HG03097 (cell line): Measurements from ENCODE around the gene NAT9.

ENCODE experiments used
- ATAC-seq: cut with Tn5 transposase; IDR thresholded peaks from one replicate; pipeline ENCODE4 v1.9.1; 2021; ENCODE audit not compliant: unreplicated experiment, low FRiP score

The NAT9 gene

DNA sequence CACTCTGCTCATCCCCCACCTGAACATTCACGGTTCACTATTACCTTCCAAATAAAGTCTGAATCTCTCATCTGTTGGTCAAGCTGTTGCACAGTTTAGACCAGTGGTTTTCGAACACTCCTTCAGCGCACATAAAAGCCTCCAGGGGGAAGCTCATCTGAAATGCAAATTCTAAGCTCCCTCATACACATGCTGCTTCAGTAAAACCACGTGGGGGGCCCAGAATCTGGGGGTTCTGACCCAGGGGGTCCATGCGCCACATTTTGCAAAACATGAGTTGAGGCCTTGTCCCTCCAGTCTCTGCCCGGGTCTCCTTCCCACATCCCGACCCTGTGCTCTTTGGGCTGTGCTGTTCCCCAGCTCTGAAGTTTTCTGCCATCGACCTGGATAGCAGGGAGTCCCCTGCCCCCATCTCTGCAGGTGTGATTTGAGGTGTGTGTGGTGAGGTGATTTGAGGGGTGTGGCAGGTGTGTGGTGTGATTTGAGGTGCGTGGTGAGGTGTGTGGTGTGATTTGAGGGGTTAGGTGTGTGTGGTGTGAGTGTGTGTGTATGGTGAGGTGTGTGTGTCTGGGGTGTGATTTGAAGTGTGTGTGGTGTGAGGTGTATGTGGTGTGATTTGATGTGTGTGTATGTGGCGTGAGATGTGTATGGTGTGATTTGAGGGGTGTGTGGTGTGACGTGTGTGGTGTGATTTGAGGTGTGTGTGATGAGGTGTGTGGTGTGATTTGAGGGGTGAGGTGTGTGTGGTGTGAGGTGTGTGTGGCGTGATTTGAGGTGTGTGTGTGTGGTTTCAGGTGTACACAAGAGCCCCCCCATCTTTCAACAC, 43.9 kb downstream of the NAT9 start:
- ATAC-seq: no peak

DNA sequence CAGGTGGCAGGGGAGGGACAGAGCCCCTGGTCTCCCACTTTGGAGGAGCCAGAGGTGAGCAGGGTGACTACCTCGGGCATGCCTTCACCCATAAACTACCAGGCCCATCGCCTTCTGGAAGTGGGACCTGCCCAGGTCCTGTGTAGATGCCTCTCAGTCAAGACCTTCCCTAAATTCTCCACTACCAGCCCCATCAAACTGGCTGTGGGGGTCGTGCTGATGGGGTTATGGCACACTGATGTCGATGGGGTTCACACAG, 44.9 kb downstream of the NAT9 start:
- ATAC-seq: no peak

DNA sequence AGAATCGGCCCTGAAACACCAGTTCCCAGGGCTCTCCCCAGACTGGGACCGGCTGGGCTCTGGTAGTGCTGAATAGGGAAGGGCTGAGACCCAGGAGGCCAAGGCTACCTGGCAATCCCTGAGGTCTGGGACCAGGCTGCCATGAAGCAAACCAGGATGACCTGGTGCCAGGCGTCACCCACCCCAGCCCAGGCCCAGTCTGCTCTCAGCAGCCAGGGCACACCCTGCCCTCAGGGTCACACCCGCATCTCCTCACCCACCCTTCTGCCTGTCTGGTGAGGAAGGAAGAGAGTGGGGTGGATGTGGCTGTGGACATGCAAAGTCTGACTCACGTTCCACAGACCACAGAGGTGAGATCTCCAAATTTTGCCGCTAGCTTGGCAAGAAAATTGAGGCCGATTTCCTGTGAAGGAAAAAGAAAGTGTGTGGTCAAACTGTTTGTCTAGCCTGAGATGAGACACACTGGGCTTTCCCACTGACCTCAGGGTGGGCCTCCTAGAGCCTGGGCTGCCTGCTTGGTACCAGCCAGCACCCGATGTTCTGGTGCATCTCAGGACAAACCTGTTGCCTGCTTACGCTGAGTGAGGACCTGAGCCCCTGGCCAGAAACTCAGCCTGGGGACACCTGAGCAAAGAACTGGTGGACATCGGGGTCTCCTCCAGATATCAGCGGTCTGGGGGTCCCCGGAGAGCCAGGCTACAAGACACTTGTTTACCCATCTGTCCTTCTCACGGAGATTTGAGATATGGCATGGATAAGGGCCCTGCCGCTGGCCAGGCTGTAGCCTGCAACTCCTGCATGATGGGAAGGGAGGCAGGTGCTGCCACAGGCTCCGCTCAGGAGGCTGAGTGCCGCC, 45.4 kb downstream of the NAT9 start:
- ATAC-seq: no peak

DNA sequence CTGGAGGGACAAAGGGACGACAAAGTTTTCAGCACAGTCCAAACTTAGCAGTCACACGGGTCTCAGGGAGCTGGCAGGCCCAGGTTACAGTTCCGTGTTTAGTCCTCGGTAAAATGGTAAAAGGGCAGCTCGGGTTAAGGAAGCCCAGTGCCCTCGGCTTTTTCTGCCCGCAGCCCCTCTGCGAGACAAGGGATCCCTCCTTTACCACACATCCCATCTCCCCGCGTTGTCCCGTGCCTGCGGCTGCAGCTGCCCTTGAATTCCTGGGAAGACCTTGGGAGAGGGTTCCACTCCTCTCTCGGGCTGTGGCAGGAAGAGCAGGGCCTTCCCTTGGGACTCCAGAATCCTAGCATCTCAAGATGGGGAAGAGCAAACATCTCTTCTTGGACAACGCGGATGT, 46.3 kb downstream of the NAT9 start:
- ATAC-seq: no peak

DNA sequence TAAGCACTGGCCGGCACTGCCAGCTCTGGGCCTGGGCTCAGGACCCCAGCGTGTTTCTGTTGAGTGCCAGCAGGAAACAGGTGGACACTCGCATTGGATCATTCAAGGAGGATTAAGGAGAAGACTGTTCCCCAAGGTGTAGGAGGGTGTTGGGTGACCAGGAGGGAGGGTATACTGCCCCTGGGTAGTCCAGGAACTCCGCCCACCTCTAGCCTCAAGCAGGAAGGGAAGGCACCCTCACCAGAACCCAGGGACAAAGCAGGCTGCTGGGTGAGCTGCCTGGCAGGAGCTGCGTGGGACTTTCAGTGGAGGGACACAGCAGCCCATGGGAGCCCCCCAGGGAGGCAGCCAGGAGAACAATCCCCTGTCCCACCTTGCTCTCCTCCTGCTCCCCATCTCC, 46.8 kb downstream of the NAT9 start:
- no peak for ATAC-seq

DNA sequence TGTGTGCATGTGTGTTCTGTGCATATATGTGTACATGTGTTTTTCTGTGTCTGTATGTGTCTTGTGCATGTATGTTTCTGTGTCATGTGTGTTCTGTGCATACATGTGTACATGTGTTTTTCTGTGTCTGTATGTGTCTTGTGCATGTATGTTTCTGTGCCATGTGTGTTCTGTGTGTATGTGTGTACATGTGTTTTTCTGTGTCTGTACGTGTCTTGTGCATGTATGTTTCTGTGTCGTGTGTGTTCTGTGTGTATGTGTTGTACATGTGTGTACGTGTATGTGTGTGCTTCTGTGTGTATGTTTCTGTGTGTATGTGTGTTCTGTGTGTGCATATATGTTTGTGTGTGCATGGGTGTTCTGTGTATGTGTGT, 47.5 kb downstream of the NAT9 start:
- no peak for ATAC-seq

DNA sequence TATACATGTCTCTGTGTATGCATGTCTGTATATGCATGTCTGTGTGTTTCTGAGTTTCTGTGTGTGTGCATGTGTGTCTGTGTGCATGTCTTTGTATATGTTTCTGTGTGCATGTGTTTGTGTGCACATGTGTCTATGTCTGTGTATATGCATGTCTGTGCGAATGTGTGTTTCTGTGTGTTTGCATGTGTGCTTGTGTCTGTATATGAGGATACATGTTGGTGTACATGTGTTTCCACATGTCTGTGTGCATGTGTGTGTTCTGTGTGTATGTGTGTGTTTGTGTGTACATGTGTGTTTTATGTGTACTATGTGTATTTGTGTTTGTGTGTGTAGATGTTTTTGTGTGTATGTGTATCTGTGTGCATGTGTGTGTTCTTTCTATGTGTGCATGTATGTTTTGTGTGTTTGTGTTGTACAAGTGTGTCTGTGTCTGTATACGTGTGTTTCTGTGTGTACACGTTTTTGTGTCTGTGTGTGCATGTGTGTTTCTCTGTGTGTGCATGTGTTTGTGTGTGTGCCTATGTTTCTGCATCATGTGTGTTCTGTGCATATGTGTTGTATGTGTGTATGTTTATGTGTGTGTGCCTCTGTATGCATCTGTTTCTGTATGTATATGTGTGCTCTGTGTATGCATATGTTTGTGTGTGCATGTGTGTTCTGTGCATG, 48.0 kb downstream of the NAT9 start:
- no peak for ATAC-seq

DNA sequence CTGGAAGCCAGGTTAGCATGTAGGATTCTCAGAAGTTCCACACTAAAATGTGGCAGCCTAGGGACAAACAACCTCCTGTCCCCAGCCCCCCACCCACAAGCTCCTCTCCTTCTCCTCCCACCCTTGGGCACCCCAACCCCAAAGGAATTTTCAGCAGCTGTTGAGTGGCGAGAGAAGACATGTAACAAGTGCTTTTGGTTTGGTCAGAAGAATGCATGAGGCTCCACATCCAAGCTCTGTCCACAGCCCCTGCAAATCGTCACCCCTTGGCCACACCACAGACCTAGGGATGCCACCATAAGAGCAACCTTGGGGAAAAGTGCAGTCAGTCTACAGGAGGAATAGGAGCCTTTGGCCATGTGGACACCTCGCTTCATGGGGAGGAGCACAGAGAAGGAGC, 51.0 kb downstream of the NAT9 start:
- ATAC-seq: no peak

DNA sequence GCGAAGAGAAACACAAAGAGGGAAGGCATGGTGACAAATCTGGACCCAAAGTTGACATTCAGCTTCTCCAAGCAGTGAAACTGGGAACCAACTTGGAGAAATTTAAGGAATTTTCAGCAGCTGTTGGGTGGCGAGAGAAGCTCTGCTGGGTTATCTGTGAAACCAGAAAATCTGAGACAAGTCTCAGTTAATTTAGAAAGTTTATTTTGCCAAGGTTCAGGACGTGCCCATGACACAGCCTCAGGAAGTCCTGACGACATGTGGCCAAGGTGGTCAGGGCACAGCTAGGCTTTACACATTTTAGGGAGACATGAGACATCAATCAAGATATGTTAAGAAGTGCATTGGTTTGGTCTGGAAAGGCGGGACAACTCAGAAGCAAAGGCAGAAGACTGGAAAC, 52.3 kb downstream of the NAT9 start:
- ATAC-seq: no peak

DNA sequence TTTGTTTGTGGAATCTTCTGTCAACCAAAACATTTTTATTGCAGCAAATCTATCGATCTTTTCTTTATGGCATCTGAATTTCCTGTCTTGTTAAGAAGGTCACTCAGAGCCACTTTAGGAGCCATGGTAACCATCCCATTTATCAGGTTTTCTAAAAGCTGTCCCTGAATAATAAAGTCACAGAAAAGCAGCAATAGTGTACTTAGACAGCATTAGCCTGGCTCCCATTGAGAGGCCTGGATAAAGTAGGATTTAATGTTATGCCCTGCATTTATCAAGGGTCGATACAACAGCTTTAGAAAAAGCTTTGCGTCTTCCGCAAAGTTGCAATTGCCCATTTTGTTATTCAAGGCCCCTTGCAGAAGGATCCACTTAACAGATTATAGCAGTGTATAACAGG, 53.4 kb downstream of the NAT9 start:
- ATAC-seq: no peak
